Measurements from ENCODE around the gene VIL1.

VIL1 gene

DNA sequence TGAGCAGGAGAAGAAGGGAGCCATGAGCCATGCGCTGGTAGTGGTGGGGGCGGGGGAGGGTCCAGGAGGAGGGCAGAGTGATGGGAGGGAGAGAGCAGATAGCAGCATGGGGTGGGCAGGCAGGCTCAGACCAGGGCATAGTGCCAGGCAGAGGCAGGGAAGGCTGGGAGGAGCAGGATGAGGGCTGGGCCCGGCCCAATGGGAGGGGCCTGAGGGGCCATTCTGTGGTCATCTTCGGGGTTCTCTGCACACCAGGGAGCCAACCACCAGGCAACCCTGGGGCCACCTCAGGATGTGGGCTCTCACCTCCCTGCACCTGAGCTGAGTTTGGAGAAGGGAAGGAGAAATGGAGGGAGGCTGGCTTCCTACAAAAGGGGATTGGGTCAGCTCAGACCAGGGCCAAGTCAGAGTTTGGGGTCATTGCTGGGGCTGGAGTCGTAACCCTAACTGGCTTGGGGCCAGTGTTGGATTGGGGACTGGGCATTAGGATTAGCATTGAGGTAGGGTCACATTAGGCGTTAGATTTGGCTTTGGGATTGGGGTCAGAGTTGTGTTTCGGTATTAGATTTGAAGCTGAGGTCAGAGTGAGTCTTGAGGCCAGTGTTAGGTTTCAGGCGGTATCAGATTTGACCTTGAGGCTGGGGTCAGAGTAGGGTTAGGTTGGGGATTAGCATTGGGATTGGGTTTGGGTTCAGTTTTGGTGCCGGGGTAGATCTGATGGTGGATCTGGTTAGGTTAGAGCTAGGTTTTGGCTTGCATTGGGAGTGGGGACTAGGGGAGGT lies 11.2 kb downstream of the VIL1 start:
- no peak for DNase-seq (ENCODE audit: low read depth)
- H3K4me3 ChIP-seq (ENCODE audit: low read depth, low read length), result no peak overlapping the region
- TF ChIP-seq, protein P1, sequence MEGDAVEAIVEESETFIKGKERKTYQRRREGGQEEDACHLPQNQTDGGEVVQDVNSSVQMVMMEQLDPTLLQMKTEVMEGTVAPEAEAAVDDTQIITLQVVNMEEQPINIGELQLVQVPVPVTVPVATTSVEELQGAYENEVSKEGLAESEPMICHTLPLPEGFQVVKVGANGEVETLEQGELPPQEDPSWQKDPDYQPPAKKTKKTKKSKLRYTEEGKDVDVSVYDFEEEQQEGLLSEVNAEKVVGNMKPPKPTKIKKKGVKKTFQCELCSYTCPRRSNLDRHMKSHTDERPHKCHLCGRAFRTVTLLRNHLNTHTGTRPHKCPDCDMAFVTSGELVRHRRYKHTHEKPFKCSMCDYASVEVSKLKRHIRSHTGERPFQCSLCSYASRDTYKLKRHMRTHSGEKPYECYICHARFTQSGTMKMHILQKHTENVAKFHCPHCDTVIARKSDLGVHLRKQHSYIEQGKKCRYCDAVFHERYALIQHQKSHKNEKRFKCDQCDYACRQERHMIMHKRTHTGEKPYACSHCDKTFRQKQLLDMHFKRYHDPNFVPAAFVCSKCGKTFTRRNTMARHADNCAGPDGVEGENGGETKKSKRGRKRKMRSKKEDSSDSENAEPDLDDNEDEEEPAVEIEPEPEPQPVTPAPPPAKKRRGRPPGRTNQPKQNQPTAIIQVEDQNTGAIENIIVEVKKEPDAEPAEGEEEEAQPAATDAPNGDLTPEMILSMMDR (IDR thresholded peaks at IDR 0.05; ENCODE audit: control insufficient read depth, extremely low read depth, insufficient read depth), result no peak

DNA sequence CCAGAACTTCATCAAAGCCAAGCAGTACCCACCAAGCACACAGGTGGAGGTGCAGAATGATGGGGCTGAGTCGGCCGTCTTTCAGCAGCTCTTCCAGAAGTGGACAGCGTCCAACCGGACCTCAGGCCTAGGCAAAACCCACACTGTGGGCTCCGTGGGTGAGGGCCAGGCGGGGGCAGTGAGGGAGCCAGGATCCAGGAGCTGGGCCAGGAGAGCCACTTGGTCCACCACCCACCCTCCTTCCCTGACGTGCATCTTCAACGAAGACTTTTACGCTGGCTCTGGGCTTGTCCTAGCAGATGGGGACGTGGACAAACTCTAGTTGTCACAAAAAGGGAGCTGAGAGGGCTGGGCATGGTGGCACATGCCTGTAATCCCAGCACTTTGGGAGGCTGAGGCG lies 11.8 kb downstream of the VIL1 start:
- no peak overlapping the region for H3K4me3 ChIP-seq (ENCODE audit: low read depth, low read length)
- DNase-seq (ENCODE audit: low read depth), result no peak
- TF ChIP-seq, protein P1 (IDR thresholded peaks at IDR 0.05; ENCODE audit: control insufficient read depth, extremely low read depth, insufficient read depth), result no peak

DNA sequence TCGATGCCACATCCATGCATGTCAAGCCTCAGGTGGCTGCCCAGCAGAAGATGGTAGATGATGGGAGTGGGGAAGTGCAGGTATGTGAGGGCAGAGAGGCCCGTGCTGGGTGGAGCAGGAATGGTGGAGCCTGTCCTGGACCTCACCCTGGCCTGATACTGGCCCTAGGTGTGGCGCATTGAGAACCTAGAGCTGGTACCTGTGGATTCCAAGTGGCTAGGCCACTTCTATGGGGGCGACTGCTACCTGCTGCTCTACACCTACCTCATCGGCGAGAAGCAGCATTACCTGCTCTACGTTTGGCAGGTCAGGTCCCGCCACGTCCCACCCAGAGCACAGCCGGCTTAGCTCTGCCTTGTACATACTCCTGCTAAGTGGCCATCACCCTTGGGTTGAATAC lies 13.0 kb downstream of the VIL1 start:
- no peak overlapping the region for H3K4me3 ChIP-seq (ENCODE audit: low read depth, low read length)
- TF ChIP-seq, protein P1 (IDR thresholded peaks at IDR 0.05; ENCODE audit: control insufficient read depth, extremely low read depth, insufficient read depth), result no peak
- no peak for DNase-seq (ENCODE audit: low read depth)

DNA sequence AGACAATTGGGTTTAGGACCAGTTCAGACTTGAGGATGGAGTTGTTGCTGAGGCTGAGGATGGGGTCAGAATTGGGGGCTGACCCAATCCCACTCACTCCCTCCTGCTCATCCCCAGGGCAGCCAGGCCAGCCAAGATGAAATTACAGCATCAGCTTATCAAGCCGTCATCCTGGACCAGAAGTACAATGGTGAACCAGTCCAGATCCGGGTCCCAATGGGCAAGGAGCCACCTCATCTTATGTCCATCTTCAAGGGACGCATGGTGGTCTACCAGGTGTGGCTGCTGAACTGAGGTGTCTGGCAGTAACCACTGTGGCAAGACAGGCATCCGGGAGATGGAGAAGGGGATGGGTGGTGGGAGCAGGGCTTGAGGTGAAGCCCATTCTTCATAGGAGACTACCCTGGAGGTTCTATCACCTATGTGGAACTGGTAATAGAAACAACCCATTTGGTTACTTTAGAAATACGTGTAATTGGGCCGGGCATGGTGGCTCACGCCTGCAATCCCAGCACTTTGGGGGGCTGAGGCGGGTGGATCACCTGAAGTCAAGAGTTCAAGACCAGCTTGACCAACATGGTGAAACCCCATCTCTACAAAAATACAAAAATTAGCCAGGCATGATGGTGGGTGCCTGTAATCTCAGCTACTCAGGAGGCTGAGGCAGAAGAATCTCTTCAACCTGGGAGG lies 13.9 kb downstream of the VIL1 start:
- TF ChIP-seq, protein P1 (IDR thresholded peaks at IDR 0.05; ENCODE audit: control insufficient read depth, extremely low read depth, insufficient read depth), result no peak
- no peak overlapping the region for H3K4me3 ChIP-seq (ENCODE audit: low read depth, low read length)
- no peak for DNase-seq (ENCODE audit: low read depth)

DNA sequence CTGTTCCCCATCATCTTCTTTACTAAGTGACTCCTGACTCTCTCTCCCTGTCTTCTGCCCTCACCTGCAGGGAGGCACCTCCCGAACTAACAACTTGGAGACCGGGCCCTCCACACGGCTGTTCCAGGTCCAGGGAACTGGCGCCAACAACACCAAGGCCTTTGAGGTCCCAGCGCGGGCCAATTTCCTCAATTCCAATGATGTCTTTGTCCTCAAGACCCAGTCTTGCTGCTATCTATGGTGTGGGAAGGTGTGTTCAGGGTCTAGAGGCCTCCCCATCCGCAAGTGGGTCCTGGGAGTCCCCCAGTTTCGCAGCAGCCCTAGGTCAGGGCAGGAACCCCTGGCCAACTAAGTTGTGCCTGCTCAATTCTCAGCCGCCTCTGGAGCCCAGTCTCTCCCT lies 15.5 kb downstream of the VIL1 start:
- H3K4me3 ChIP-seq (ENCODE audit: low read depth, low read length), result no peak overlapping the region
- TF ChIP-seq, protein P1 (IDR thresholded peaks at IDR 0.05; ENCODE audit: control insufficient read depth, extremely low read depth, insufficient read depth), result no peak
- no peak for DNase-seq (ENCODE audit: low read depth)

DNA sequence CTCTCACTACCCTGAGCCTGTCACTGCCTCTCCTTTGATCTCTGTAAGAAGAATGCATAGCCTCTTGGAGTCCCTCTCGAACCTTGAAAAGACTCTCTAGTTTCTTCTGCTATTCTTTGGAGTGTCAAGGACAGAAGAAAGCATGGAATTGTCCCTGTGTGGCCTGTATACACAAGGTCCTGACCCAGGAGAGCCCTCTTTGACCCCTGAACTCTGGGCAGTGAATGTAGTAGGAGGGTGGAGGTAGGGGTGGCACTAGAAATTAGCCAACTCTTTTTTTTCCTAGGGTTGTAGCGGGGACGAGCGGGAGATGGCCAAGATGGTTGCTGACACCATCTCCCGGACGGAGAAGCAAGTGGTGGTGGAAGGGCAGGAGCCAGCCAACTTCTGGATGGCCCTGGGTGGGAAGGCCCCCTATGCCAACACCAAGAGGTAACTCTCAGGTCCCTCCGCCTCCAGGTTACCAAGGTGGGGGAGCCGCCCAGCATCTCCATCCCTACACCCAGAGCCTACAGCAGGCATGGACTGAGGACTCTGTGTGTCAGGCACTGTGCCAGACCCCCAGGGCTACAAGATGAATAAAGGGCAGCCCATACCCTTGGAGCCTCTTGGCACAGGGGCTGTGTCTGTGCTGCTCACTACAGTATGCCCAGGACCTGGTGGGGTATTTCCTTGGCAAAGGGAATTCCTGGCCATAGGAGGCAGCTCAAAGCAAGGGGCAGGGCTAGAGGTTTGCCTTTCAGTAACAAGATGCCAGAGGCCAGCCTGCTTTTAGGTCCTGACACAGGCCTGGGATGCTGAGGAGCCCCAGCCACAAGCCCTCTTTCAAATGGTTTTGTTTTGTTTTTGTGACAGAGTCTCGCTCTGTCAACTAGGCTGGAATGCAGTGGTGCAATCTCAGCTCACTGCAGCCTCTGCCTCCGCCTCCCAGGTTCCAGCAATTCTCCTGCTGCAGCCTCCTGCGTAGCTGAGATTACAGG lies 16.4 kb downstream of the VIL1 start:
- TF ChIP-seq, protein P1 (IDR thresholded peaks at IDR 0.05; ENCODE audit: control insufficient read depth, extremely low read depth, insufficient read depth), result no peak
- DNase-seq (ENCODE audit: low read depth), result no peak
- H3K4me3 ChIP-seq (ENCODE audit: low read depth, low read length), result no peak overlapping the region

Measured in LNCaP clone FGC (cell line).